Uterus (tissue), 2 donors: Measurements from ENCODE around the gene FSTL5.

ENCODE experiments used
- CTCF ChIP-seq, 4 experiments: fragments of 200-600 bp in 2 of 4; fragments of 450-650 bp in 2 of 4; sonication (generic) in 2 of 4; IDR thresholded peaks; one replicate each; pipeline ENCODE4 v1.5.1; 2016 to 2019; ENCODE audit warnings: antibody characterized with exemption in 4 of 4, mild to moderate bottlenecking in 2 of 4, moderate library complexity in 1 of 4
- POLR2A ChIP-seq, 2 donors: fragments of 450-650 bp; IDR thresholded peaks; one replicate each; pipeline ENCODE4 v1.6.1; 2016; ENCODE audit warnings: antibody characterized with exemption in 2 of 2, mild to moderate bottlenecking in 1 of 2, moderate library complexity in 1 of 2

DNA sequence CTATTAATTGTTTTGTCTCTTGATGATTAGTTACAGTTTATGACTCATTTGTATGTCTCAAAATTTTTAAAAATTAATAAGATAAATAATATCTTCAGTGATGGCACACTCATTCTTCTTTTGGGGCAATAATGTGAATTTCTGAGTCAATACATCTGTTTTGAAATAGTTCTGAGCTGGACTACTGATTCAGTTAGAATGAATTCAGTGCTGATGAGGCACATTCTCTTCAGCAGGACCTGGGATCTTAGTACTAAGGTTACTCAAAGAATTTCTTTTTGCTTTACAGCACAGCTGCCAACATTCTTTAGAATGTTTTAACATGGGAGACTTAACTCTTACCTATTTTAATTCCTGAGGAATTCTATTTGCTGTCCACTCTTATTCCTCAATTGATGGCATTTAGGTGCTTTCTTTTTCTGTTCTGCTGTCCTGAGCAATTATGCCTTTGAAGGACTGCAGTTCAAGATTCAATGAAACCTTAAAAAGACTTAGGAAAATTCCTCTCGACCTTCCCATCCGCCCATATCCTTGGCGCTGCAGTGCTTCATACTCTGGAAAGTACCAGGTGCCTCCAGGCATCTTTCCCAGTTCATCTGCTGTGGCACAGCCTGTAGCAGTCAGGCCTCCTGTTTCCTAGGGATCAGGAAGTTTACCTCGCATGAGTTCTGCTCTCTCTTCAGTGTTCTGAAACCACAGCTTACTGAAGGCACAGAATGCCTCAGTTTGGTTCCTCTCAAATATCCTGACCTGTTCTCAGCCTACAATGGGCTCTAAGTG, 213.7 kb downstream of the FSTL5 start:
- TF ChIP-seq CTCF (IDR thresholded peaks at IDR 0.05) (no peak), POLR2A (IDR thresholded peaks at IDR 0.05) (no peak)
